Inflammatory macrophage (primary cell): Measurements from ENCODE around the gene CFTR.
A peak's percentile ranks its signal among the peaks of the same experiment; 100 is the strongest.
"Not testable (repeated sequence)": the region's sequence is repeated elsewhere in the genome, so short reads cannot be mapped to it uniquely, and the experiment has no call there.

Experiments used
- DNase-seq, 2 donors: peaks; one replicate each; pipeline ENCODE4 v3.0.0-alpha.2; 2020 to 2022
- total RNA-seq, 18 experiments: gene quantifications; one replicate each; lab custom pipeline; 2026; ENCODE audit warnings: mixed read lengths in 6 of 18, inconsistent platforms in 2 of 18; lab: John Stamatoyannopoulos, UW

Gene CFTR
- total RNA-seq: 0 to 0.36 (median 0.06) reads per million in 18 experiments

- DNase-seq: no peak
Measured at GRCh38 chr7:117479225-117480054, at the start of gene CFTR. CFTR (plus strand) TSS chr7:117480025; CDS start chr7:117480095, 70 bp downstream.

DNA sequence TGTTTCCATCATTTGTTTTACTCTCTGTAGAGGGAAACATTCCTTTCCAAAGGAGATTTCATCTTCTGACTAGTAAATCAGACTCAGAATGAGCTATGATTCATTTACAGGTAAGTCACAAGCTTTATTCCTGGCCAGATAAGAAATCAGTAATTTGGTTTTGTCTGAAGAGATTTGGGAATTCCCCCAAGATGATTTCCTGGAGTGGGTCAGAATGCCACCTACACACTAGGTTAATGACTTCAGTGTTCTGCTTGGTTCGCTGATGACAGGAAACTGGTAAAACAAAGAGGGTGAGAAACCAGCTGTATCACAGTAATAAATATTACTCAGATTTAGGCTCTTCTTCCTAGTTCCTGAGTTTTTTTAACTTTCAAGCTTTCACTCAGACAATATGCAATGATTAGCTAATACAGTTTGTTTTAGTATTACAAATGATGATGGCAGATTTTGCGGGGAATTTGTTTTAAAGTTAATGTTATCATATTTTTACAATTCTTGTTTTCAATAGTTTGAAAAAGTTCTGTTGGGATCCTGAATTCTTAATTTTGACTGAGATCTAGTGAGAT is 44.3 kb upstream of the CFTR start:
- DNase-seq: no peak

GRCh38 chr7:117444646-117445045 is 35.2 kb upstream of the CFTR start:
- DNase-seq: no peak

DNA sequence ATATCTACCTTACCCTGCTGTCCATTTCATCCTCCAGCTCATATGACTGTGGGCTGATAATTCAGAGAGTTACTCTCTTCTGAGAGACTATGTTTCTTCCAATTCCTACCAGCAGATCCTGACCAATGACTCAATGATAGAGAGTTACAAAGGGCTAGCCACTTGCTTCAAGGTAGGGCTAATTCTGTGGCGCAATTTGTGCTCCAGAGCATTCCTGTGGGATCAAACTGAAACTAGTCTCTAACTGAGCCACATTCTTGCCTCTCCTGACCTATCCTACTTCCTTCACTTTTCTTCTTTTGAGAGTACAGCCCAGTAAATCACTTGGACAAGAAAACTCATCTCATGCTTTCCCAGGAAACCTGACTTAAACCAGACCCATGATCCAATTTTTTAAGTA is 34.6 kb upstream of the CFTR start:
- no peak for DNase-seq

DNA sequence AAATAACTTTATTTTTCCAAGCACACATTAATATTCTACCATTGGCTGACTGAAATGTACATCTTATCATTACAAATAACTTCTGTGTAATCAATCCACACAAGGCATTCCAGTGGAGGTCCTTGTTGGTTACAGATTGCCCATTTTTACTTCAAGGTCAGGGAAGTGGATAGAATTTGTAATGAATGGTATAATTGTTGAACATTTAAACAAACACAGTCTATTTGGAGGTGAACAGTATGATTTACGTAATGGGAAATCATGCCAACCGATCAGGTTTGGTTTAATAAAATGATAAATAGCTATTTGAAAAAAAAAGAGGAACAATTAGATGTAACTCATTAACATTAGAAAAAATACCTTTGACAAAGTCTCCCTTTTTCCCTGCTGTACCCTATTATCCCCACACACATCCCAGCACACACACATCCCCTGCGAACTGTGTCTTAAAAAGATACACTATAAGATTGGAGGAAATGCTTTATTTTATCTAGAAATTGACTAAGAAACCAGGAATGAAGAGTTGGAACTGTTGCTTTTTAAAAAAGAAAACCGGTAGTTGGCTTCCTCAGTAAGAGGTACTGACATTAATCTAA is 33.5 kb upstream of the CFTR start:
- DNase-seq: no peak

GRCh38 chr7:117448655-117449054 is 31.2 kb upstream of the CFTR start:
- DNase-seq: no peak

GRCh38 chr7:117458977-117459583 is 20.7 kb upstream of the CFTR start:
- peak in 1 of 2 donors; percentile 26 for DNase-seq

DNA sequence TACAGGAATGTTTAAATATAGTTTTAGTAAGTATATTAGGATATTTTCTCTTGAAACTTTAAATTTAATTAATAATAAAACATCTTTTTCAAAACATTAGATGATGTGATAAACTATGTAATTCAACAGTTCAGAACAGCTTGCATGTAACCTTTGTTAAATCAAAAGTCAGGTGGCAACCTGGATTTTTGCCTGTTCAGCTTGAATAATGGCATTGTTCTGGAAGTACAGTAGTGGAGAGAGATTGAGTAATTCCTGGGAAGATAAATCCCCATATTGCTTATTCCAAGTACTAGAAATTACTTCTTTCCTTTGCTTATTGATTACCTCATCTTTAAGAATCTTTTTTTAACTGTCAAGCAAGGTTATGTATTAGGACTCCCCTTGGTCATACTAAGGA is 20.1 kb upstream of the CFTR start:
- no peak for DNase-seq

- not testable (repeated sequence) for DNase-seq
Measured at GRCh38 chr7:117460815-117461214, 19.0 kb upstream of the CFTR start.

DNA sequence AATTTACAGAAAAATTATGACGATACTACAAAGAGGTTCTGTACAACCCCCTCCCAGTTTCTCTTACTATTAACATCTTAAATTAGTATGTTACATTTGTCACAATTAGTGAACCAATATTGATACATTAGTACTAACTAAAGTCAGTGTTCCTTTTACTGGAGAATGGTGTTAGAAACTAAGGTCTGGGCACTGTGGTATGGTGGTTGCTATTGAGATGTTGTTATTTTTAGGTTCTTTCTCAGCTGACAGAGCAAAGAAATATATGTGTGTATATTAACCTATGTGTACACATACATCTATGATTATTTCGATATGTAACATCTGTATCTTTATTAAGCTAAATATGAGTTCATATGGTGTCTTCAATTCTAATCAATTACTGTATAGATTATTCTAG is 11.7 kb upstream of the CFTR start:
- no peak for DNase-seq

GRCh38 chr7:117470777-117471176 is 9.0 kb upstream of the CFTR start:
- DNase-seq: peak; percentile 16 to 42

GRCh38 chr7:117472335-117472734 is 7.5 kb upstream of the CFTR start:
- DNase-seq: peak; percentile 58 to 75

DNA sequence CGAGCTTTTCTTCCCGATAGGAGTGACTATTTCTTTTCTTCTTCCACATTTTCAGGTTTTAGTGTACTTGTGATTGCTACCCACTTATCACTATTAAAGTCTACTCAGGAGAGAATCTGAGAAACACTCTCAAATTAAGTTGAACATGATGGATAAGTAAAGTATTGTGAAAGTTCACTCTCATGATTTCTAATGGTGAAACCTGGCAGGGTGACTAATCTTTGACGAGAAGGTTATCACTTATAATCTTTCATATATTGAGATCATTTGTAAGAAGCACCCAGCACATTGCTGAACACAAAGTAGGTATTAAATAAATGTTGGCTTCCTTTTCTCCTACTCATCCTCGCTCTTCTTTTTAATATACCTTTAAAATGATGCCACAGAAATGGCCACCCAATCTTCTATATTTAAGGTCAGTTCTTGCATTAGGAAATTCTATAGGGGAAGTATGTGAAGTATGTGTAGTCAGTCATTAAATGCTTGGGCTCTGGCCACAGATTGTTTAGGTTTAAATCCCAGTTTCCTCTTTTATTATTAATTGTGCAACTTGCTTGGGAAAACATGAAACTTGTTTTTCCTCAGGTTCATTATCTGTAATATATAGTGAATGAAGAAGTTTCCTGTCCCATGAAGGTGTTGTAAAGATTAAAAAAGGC is 3.1 kb upstream of the CFTR start:
- peak; percentile 5 to 37 for DNase-seq

GRCh38 chr7:117478836-117479224 is 995 bp upstream of the CFTR start:
- no peak for DNase-seq

DNA sequence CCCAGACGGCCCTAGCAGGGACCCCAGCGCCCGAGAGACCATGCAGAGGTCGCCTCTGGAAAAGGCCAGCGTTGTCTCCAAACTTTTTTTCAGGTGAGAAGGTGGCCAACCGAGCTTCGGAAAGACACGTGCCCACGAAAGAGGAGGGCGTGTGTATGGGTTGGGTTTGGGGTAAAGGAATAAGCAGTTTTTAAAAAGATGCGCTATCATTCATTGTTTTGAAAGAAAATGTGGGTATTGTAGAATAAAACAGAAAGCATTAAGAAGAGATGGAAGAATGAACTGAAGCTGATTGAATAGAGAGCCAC is 184 bp downstream of the CFTR start:
- no peak for DNase-seq

DNA sequence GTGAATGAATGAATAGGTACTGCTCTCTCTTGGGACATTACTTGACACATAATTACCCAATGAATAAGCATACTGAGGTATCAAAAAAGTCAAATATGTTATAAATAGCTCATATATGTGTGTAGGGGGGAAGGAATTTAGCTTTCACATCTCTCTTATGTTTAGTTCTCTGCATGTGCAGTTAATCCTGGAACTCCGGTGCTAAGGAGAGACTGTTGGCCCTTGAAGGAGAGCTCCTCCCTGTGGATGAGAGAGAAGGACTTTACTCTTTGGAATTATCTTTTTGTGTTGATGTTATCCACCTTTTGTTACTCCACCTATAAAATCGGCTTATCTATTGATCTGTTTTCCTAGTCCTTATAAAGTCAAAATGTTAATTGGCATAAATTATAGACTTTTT is 1.2 kb downstream of the CFTR start:
- no peak for DNase-seq

GRCh38 chr7:117485118-117485620 is 5.3 kb downstream of the CFTR start:
- no peak for DNase-seq

- DNase-seq: no peak
Measured at GRCh38 chr7:117489016-117489415, 9.2 kb downstream of the CFTR start.

DNA sequence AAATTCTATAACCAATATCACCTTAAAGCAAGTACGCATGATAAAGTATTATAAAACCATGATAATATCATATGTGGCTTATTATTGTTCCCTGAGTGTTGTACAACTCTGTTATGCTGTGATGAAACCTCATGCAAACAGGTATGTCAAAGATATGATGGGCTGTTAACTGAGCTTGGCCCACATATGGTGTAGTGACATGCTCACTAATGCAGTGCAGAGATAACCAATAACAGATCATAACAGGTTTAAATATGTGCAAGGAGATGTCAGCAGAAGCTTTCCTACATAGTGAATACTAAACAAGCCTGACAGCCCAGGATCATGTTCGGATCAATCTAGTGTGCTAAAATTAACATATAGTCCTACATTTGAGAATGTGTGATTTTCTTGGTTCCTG is 9.6 kb downstream of the CFTR start:
- no peak for DNase-seq

- DNase-seq: no peak
Measured at GRCh38 chr7:117489911-117490310, 10.1 kb downstream of the CFTR start.

DNA sequence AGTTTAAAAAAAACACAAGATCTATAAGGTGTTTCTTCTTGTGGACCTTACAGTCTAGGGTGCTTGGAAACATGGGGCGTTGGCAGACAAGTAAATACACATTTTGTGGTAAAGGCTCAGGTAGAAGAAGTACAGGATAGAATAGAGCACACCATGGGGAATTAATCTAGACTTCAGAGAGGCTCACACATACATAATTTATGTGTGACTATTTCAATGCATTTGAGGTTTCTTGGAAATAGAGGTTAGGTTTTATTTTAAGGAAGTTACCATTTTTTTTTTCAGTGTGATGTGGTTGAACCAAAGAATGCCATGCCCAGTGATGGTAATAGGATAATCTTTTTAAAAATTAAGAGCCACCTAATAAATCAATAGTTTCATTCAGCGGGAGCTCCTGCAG is 12.8 kb downstream of the CFTR start:
- DNase-seq: no peak

DNA sequence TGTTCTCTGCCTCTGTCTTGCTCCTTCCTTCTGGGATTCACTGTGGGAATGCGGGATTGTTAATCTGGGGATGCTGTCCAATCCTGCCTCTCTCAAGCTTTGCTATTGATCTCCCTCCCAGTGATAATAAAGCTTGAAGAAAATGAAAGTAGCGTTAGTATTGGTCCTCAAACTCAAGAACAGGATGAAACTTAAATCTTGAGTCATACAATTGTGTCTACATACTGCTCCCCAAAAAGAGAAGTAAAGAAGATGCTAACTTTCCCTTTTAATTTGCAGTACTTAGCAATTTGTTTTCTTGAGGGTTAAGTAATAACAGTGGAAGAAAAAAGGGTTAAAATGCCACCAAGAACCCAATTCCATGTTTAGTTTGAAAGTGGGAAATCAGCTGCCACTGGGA is 13.6 kb downstream of the CFTR start:
- DNase-seq: no peak

- no peak for DNase-seq
Measured at GRCh38 chr7:117495308-117495707, 15.5 kb downstream of the CFTR start.
